GM12875 (cell line): ENCODE measurements around the gene MLLT10.
A peak's percentile ranks its signal among the peaks of the same experiment; 100 is the strongest.

Source experiments
- H3K4me3 ChIP-seq: one replicate; pipeline ENCODE4 v1.5.1; 2011; ENCODE audit warnings: low read depth, low read length, control low read depth
- CTCF ChIP-seq: IDR thresholded peaks from 2 replicates; pipeline ENCODE4 v1.5.1; 2011; ENCODE audit warnings: low read depth, mild to moderate bottlenecking, control low read depth, inconsistent platforms, low read length, moderate library complexity, borderline replicate concordance; ENCODE audit not compliant: insufficient read depth

Gene MLLT10

GRCh38 chr10:21533467-21534279 is at the start of gene MLLT10:
Gene MLLT10, plus strand, starts transcription at chr10:21534232. Its CDS starts 413 bp downstream, at chr10:21534645.
- peak within 1 kb of the TSS; percentile 82 for H3K4me3 ChIP-seq
- TF ChIP-seq CTCF: no peak

GRCh38 chr10:21487416-21488180 is 46.4 kb upstream of the MLLT10 start:
- no peak overlapping the region for H3K4me3 ChIP-seq
- TF ChIP-seq CTCF: no peak

GRCh38 chr10:21488246-21488956 is 45.6 kb upstream of the MLLT10 start:
- no peak overlapping the region for H3K4me3 ChIP-seq
- TF ChIP-seq CTCF: no peak

GRCh38 chr10:21488957-21489446 is 45.0 kb upstream of the MLLT10 start:
- H3K4me3 ChIP-seq: no peak overlapping the region
- no peak for TF ChIP-seq CTCF

GRCh38 chr10:21490028-21490710 is 43.9 kb upstream of the MLLT10 start:
- TF ChIP-seq CTCF: no peak
- no peak overlapping the region for H3K4me3 ChIP-seq

GRCh38 chr10:21490711-21491105 is 43.3 kb upstream of the MLLT10 start:
- no peak for TF ChIP-seq CTCF
- H3K4me3 ChIP-seq: no peak overlapping the region
